Thyroid gland (tissue), 4 donors: ENCODE results near the gene IMMT.

ENCODE experiments used
- POLR2A ChIP-seq, 2 donors: fragments of 450-650 bp; IDR thresholded peaks; one replicate each; pipeline ENCODE4 v1.6.1; 2017; ENCODE audit warnings: antibody characterized with exemption in 2 of 2, mild to moderate bottlenecking in 2 of 2, moderate library complexity in 1 of 2
- TF ChIP-seq, protein P1 (sequence below), 6 experiments: fragments of 200-600 bp in 3 of 6; fragments of 450-650 bp in 3 of 6; sonication (generic) in 3 of 6; IDR thresholded peaks; one replicate each; pipeline ENCODE4 v1.5.1; 2016 to 2019; ENCODE audit warnings: antibody characterized with exemption in 6 of 6, mild to moderate bottlenecking in 2 of 6, inconsistent platforms in 1 of 6, moderate library complexity in 1 of 6

DNA sequence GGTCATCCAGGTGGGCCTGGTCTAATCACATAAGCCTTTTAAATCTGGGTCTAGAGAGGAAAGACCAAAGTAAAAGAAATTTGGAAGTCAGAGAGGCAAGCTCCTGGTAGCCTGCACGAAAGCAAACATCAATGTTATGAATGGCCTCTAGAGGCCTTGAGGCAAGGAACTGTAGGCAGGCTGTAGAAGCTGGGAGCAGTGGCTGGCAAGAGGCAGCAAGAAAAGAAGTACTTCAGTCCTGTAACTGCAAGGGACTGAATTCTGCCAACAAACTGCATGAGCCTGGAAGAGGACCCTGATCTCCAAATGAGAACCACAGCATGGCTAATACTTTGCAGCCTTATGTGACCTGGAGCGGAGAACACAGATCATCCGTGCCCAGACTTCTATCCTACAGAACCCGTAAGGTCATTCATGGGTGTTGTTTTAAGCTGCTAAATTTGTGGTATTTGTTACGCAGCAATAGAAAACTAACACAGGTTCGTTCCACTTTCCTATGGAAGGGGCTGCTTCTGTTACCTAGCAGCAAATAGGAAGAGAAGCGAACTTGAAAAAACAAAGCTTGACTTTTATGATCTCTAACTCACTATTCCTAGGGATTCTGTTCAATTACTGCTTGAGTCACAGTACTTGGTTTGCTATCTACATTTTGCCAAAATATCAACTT, 1.2 kb downstream of the IMMT start:
- TF ChIP-seq, protein P1, sequence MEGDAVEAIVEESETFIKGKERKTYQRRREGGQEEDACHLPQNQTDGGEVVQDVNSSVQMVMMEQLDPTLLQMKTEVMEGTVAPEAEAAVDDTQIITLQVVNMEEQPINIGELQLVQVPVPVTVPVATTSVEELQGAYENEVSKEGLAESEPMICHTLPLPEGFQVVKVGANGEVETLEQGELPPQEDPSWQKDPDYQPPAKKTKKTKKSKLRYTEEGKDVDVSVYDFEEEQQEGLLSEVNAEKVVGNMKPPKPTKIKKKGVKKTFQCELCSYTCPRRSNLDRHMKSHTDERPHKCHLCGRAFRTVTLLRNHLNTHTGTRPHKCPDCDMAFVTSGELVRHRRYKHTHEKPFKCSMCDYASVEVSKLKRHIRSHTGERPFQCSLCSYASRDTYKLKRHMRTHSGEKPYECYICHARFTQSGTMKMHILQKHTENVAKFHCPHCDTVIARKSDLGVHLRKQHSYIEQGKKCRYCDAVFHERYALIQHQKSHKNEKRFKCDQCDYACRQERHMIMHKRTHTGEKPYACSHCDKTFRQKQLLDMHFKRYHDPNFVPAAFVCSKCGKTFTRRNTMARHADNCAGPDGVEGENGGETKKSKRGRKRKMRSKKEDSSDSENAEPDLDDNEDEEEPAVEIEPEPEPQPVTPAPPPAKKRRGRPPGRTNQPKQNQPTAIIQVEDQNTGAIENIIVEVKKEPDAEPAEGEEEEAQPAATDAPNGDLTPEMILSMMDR (IDR thresholded peaks at IDR 0.05): no peak
- TF ChIP-seq POLR2A (IDR thresholded peaks at IDR 0.05): no peak
